Activated naive CD8-positive, alpha-beta T cell treated with anti-CD3 and anti-CD28 coated beads for 36 hours (primary cell): ENCODE measurements around the gene NHERF1. TPM values are rescaled to one million over a fixed set of nuclear protein-coding genes. Genes with fewer than 3 reads are reported as not detected.

Source experiments
- DNase-seq: peaks from one replicate; pipeline ENCODE4 v3.0.0; 2021
- H3K27ac Mint-ChIP-seq: one replicate; pipeline ENCODE4 v1.8.0; 2022; ENCODE audit warnings: mild to moderate bottlenecking, moderate library complexity, mixed read lengths
- H3K27me3 Mint-ChIP-seq: one replicate; pipeline ENCODE4 v1.8.0; 2022; ENCODE audit warnings: mild to moderate bottlenecking, mixed read lengths
- H3K36me3 Mint-ChIP-seq: one replicate; pipeline ENCODE4 v1.8.0; 2021; ENCODE audit warnings: mild to moderate bottlenecking, mixed read lengths
- H3K4me1 Mint-ChIP-seq: one replicate; pipeline ENCODE4 v1.8.0; 2021; ENCODE audit warnings: mixed read lengths
- H3K4me3 Mint-ChIP-seq: one replicate; pipeline ENCODE4 v1.8.0; 2022; ENCODE audit warnings: mild to moderate bottlenecking, moderate library complexity, mixed read lengths
- H3K9me3 Mint-ChIP-seq: one replicate; pipeline ENCODE4 v1.8.0; 2022; ENCODE audit warnings: mixed read lengths
- total RNA-seq, 2 experiments: library from RNA; stranded (reverse); gene quantifications; one replicate each; pipeline ENCODE4 v1.2.3, GENCODE V29; 2021

The NHERF1 gene
- total RNA-seq, 2 experiments from 2014 or later: 124 to 127 TPM

DNA sequence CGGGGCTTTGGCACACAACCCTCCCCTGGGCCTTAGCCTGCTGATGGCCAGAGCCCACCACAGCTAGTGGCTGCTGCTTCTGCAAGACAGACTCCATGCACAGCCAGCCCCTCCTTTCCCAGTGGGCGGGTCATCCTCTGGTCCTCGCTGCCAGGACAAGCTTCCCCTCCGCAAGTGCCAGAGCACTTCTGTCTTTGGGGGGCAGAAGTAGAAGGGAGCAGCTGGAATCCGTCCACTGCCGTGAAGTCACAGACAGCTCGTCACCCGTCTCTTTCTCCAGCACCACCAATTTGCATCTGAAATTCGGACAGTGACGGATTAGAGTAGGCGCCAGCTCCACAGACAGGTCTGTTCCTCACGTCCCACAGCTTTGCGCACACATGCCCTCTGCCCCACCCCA, 59.0 kb downstream of the NHERF1 start:
- Mint-ChIP-seq H3K4me1 (peaks cover 2% of the 10 kb centered on the region), H3K4me3 (no peak overlapping the region), H3K27me3 (no peaks in the 10 kb centered on the region), H3K9me3 (no peaks in the 10 kb centered on the region), H3K27ac (no peak overlapping the region), H3K36me3 (peaks cover 4% of the 10 kb centered on the region)
- DNase-seq: no peak

- H3K4me1 Mint-ChIP-seq: peaks cover 2% of the 10 kb centered on the region
- no peak overlapping the region for H3K4me3 Mint-ChIP-seq
- DNase-seq: no peak
- no peak overlapping the region for H3K27ac Mint-ChIP-seq
- H3K27me3 Mint-ChIP-seq: no peaks in the 10 kb centered on the region
- H3K36me3 Mint-ChIP-seq: peaks cover 4% of the 10 kb centered on the region
- no peaks in the 10 kb centered on the region for H3K9me3 Mint-ChIP-seq
Observed at GRCh38 chr17:74807925-74808324, 59.5 kb downstream of the NHERF1 start.

GRCh38 chr17:74808714-74809430, 60.4 kb downstream of the NHERF1 start:
- H3K4me1 Mint-ChIP-seq: peaks cover 2% of the 10 kb centered on the region
- no peaks in the 10 kb centered on the region for H3K27me3 Mint-ChIP-seq
- no peak overlapping the region for H3K27ac Mint-ChIP-seq

DNA sequence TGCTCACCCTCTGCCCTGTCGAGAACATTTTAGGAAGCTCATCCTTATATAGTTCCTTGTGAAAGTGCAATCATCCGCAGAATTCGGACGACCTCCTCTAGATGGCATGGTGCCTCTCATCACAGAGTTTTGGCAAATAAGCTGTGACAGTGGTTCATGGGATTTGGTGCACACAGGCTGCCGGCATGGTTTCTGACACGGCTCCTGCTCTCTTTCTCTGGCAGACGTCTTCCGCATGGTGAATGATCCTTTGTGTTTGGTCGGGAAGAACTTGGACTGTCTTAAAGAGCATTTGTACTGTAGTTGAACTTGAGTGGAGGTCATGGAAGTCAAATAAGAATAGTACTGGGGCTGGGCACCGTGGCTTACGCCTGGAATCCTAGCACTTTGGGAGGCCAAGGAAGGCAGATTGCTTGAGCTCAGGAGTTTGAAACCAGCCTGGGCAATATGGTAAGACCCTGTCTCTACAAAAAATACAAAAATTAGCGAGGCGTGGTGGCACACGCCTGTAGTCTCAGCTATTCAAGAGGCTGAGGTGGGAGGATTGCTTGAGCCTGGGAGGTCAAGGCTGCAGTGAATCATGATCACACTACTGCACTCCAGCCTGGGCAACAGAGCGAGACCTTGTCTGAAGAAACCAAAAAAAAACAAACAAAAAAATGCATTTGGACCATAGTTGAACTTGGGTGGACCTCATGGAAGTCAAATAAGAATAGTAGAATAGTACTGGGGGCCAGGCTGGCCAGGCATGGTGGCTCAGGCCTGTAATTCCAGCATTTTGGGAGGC, 62.5 kb downstream of the NHERF1 start:
- no peak overlapping the region for H3K27ac Mint-ChIP-seq
- no peak overlapping the region for H3K4me3 Mint-ChIP-seq
- H3K9me3 Mint-ChIP-seq: no peaks in the 10 kb centered on the region
- H3K27me3 Mint-ChIP-seq: no peaks in the 10 kb centered on the region
- no peak for DNase-seq
- peaks cover 4% of the 10 kb centered on the region for H3K36me3 Mint-ChIP-seq
- H3K4me1 Mint-ChIP-seq: peaks cover 2% of the 10 kb centered on the region

More at GRCh38 chr17:74808714-74809430, 60.4 kb downstream of the NHERF1 start:
- H3K9me3 Mint-ChIP-seq: no peaks in the 10 kb centered on the region
- no peak for DNase-seq
- peaks cover 4% of the 10 kb centered on the region for H3K36me3 Mint-ChIP-seq
- H3K4me3 Mint-ChIP-seq: no peak overlapping the region

DNA sequence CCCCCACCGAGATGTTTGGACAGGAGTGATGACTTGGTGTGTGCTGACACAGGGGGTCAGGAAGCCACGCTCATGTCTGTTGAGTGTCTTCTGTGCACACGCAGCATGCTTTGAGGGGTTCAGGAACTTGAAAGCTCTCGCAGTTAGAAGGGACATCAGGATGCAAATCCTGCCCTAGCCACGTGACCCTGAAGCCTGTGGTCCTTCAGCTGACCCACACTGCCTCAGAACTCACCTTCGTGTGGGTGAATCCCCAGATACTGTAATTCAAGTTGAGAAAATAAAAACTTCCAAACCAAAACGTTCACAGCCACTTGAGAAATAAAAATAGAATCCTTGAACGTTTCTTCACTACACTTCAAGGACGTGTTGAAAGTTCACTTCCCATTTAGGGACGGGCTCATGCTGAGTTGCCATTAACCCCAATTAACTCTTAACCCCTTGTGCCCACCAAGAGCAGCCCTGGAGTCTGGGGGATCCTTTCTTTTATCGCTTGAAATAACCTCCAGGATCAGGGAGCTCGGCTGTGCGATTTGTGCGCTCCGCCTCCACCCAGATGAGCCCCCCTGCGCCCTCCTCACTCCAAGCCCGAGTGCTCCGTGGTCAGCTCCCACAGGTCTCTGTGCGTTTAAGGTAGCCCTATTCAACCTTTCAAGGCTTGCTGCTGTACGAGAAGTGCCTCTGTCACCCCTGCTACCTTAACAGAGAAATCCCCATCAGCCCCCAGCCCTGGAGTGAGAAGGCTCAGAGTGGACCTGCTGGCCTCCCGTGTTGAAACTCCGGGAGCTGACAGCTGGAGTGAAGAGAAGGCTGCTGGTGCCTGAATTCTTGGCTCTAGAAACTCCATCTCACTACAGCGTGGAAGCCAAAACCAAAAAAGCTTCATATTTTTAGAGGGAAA, 63.9 kb downstream of the NHERF1 start:
- Mint-ChIP-seq H3K4me3 (no peak overlapping the region), H3K27me3 (no peaks in the 10 kb centered on the region), H3K9me3 (no peaks in the 10 kb centered on the region), H3K36me3 (peaks cover 6% of the 10 kb centered on the region), H3K4me1 (peaks cover 2% of the 10 kb centered on the region), H3K27ac (no peak overlapping the region)
- DNase-seq: no peak

- H3K27me3 Mint-ChIP-seq: no peaks in the 10 kb centered on the region
- H3K36me3 Mint-ChIP-seq: peaks cover 4% of the 10 kb centered on the region
- H3K4me1 Mint-ChIP-seq: no peaks in the 10 kb centered on the region
- no peak for DNase-seq
- no peak overlapping the region for H3K4me3 Mint-ChIP-seq
- no peaks in the 10 kb centered on the region for H3K9me3 Mint-ChIP-seq
- H3K27ac Mint-ChIP-seq: no peak overlapping the region
Observed at GRCh38 chr17:74814453-74814852, 66.0 kb downstream of the NHERF1 start.

GRCh38 chr17:74815067-74815466, 66.6 kb downstream of the NHERF1 start:
- Mint-ChIP-seq H3K27ac (no peak overlapping the region), H3K36me3 (peaks cover 4% of the 10 kb centered on the region), H3K9me3 (no peaks in the 10 kb centered on the region), H3K4me1 (no peaks in the 10 kb centered on the region), H3K4me3 (no peak overlapping the region), H3K27me3 (no peaks in the 10 kb centered on the region)
- DNase-seq: no peak

GRCh38 chr17:74815550-74816370, 67.3 kb downstream of the NHERF1 start:
- DNase-seq: no peak
- Mint-ChIP-seq H3K27me3 (no peaks in the 10 kb centered on the region), H3K4me1 (no peaks in the 10 kb centered on the region), H3K4me3 (no peak overlapping the region), H3K36me3 (peaks cover 4% of the 10 kb centered on the region), H3K27ac (no peak overlapping the region), H3K9me3 (no peaks in the 10 kb centered on the region)

- H3K9me3 Mint-ChIP-seq: no peaks in the 10 kb centered on the region
- no peak overlapping the region for H3K4me3 Mint-ChIP-seq
- no peak for DNase-seq
- no peak overlapping the region for H3K27ac Mint-ChIP-seq
- no peaks in the 10 kb centered on the region for H3K27me3 Mint-ChIP-seq
- peaks cover 4% of the 10 kb centered on the region for H3K36me3 Mint-ChIP-seq
- H3K4me1 Mint-ChIP-seq: no peaks in the 10 kb centered on the region
Observed at GRCh38 chr17:74816905-74817620, 68.6 kb downstream of the NHERF1 start.

DNA sequence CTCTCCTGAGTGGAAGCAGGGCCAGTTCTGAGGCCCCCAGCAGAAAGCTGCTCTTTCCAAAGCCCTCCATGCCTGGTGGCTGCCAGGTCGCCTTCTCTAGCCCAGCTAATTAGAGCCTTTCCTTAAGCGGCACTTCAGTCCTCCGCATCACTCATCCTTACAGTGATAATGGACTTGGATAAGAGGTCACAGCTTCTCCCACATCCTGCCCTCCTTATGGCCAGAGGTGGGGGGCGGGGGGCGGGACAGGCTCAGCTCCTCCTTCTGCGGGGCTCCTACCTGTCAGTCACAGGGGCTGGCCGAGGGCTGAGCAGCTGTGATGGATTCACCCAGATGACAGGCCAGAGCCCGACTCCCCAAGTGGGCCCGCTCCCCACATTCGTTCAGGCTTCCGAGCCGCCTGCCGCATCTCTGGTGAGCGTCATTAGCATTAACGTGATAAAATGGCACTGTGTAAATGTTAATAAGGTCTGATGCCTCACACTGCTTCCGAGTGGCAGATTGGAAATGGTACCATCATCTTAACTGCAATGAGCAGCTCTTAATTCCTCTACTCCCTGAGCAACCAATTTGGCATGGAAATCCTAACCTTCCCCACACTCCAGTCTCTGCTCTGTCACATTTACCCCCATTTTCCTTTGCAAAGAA, 70.0 kb downstream of the NHERF1 start:
- DNase-seq: no peak
- no peak overlapping the region for H3K4me3 Mint-ChIP-seq
- no peaks in the 10 kb centered on the region for H3K4me1 Mint-ChIP-seq
- no peak overlapping the region for H3K27ac Mint-ChIP-seq
- H3K9me3 Mint-ChIP-seq: no peaks in the 10 kb centered on the region
- H3K36me3 Mint-ChIP-seq: peaks cover 4% of the 10 kb centered on the region
- no peaks in the 10 kb centered on the region for H3K27me3 Mint-ChIP-seq

Other genes starting within 250 kb of the NHERF1 start
- gene CD300LB, start 217.2 kb upstream of the NHERF1 start, total RNA-seq: not detected
- gene CD300C, start 202.5 kb upstream of the NHERF1 start, total RNA-seq: not detected
- not detected for gene CD300H, start 181.1 kb upstream of the NHERF1 start, total RNA-seq
- gene CD300LD, start 156.3 kb upstream of the NHERF1 start, total RNA-seq: not detected
- not detected for gene CD300E, start 124.9 kb upstream of the NHERF1 start, total RNA-seq
- not detected for gene CD300LF, start 35.7 kb upstream of the NHERF1 start, total RNA-seq
- gene RAB37, start 11.4 kb upstream of the NHERF1 start, total RNA-seq: 1 to 10 TPM; 1.8 TPM
- 10 to 100 TPM; 39.9 to 41.6 TPM for gene NAT9, start 27.7 kb downstream of the NHERF1 start, total RNA-seq
- not detected for gene GRIN2C, start 111.3 kb downstream of the NHERF1 start, total RNA-seq
- gene FDXR, start 124.4 kb downstream of the NHERF1 start, total RNA-seq: 10 to 100 TPM; 13.3 to 14.6 TPM
- gene FADS6, start 145.0 kb downstream of the NHERF1 start, total RNA-seq: not detected
- not detected for gene USH1G, start 174.6 kb downstream of the NHERF1 start, total RNA-seq
- gene OTOP2, start 175.6 kb downstream of the NHERF1 start, total RNA-seq: not detected
- not detected for gene OTOP3, start 187.3 kb downstream of the NHERF1 start, total RNA-seq
- 1 to 10 TPM; 1.6 to 1.9 TPM for gene HID1, start 224.1 kb downstream of the NHERF1 start, total RNA-seq
- gene CDR2L, start 239.0 kb downstream of the NHERF1 start, total RNA-seq: 1 to 10 TPM in 1 of 2 experiments, under 1 TPM in 1; 0.74 to 1.2 TPM